GM19328 (cell line): ENCODE measurements around the gene GPR158.

Source experiments
- ATAC-seq: cut with Tn5 transposase; IDR thresholded peaks from one replicate; pipeline ENCODE4 v1.9.1; 2021; ENCODE audit warnings: mild to moderate bottlenecking, moderate library complexity; ENCODE audit not compliant: unreplicated experiment

The GPR158 gene

GRCh38 chr10:25392132-25392531 lies 217.3 kb downstream of the GPR158 start:
- no peak for ATAC-seq

GRCh38 chr10:25393621-25394020 lies 218.8 kb downstream of the GPR158 start:
- ATAC-seq: no peak

GRCh38 chr10:25398680-25399079 lies 223.9 kb downstream of the GPR158 start:
- ATAC-seq: no peak

- ATAC-seq: no peak
These were observed 231.1 kb downstream of the GPR158 start for GRCh38 chr10:25405871-25406270.

- ATAC-seq: no peak
These were observed 242.8 kb downstream of the GPR158 start for GRCh38 chr10:25417611-25418010.

GRCh38 chr10:25425776-25426175 lies 251.0 kb downstream of the GPR158 start:
- ATAC-seq: no peak

- ATAC-seq: no peak
These were observed 261.6 kb downstream of the GPR158 start for GRCh38 chr10:25436431-25436830.

GRCh38 chr10:25441270-25441669 lies 266.5 kb downstream of the GPR158 start:
- ATAC-seq: no peak

- no peak for ATAC-seq
These were observed 269.5 kb downstream of the GPR158 start for GRCh38 chr10:25444266-25444665.

- no peak for ATAC-seq
These were observed 276.6 kb downstream of the GPR158 start for GRCh38 chr10:25451401-25451800.

- no peak for ATAC-seq
These were observed 278.8 kb downstream of the GPR158 start for GRCh38 chr10:25453619-25454018.

GRCh38 chr10:25455980-25456567 lies 281.3 kb downstream of the GPR158 start:
- no peak for ATAC-seq

- ATAC-seq: no peak
These were observed 282.8 kb downstream of the GPR158 start for GRCh38 chr10:25457552-25457951.

GRCh38 chr10:25465582-25466372 lies 291.0 kb downstream of the GPR158 start:
- ATAC-seq: no peak

GRCh38 chr10:25467881-25468280 lies 293.1 kb downstream of the GPR158 start:
- no peak for ATAC-seq

GRCh38 chr10:25481467-25481866 lies 306.7 kb downstream of the GPR158 start:
- no peak for ATAC-seq

- no peak for ATAC-seq
These were observed 309.2 kb downstream of the GPR158 start for GRCh38 chr10:25483999-25484398.

GRCh38 chr10:25487266-25487665 lies 312.5 kb downstream of the GPR158 start:
- ATAC-seq: no peak

GRCh38 chr10:25492040-25492439 lies 317.2 kb downstream of the GPR158 start:
- ATAC-seq: no peak

- ATAC-seq: no peak
These were observed 317.9 kb downstream of the GPR158 start for GRCh38 chr10:25492680-25493079.

- no peak for ATAC-seq
These were observed 318.5 kb downstream of the GPR158 start for GRCh38 chr10:25493122-25493893.

GRCh38 chr10:25497246-25497645 lies 322.4 kb downstream of the GPR158 start:
- ATAC-seq: no peak
